B cell (primary cell): ENCODE measurements around the gene PSMB3. TPM values are rescaled to one million over a fixed set of nuclear protein-coding genes. Genes with fewer than 3 reads are reported as not detected.

Experiments used
- ATAC-seq: fragments of 200-7000 bp; cut with Tn5 transposase; one replicate; pipeline ENCODE4 v1.10.0; 2021; ENCODE audit warnings: low read depth, mild to moderate bottlenecking, moderate number of reproducible peaks, moderate library complexity
- CTCF ChIA-PET: fragments of 350-600 bp; sonication (Branson Sonifier 250); formaldehyde crosslinking; loops from one replicate; lab custom pipeline; 2021; ENCODE audit warnings: antibody characterized with exemption, inconsistent platforms; lab: Charles Lee
- POLR2A ChIA-PET: fragments of 350-600 bp; sonication (Branson Sonifier 250); formaldehyde crosslinking; loops from one replicate; lab custom pipeline; 2021; ENCODE audit warnings: antibody characterized with exemption; lab: Charles Lee
- DNase-seq: peaks from one replicate; pipeline ENCODE4 v3.0.0; 2013
- H2AFZ ChIP-seq: 2 replicates; pipeline ENCODE4 v1.6.1; 2012; ENCODE audit warnings: mild to moderate bottlenecking, low read depth, low read length; ENCODE audit not compliant: insufficient read depth, poor library complexity, severe bottlenecking
- H3K27ac ChIP-seq, 2 donors: 1 replicate in 1 of 2; 2 replicates in 1 of 2; pipeline ENCODE4 v1.5.1; 2012 to 2013; ENCODE audit warnings: low read length in 2 of 2, mild to moderate bottlenecking in 2 of 2, moderate library complexity in 1 of 2
- H3K27me3 ChIP-seq, 4 experiments: fragments of 200-600 bp in 1 of 4; sonication (generic) in 1 of 4; replicated peaks in 1 of 4; 1 replicate in 2 of 4; 2 replicates in 2 of 4; pipeline versions ENCODE4 v1.6.1 to v1.7.0; 2013 to 2016; ENCODE audit warnings: low read length in 3 of 4, mild to moderate bottlenecking in 2 of 4, mixed read lengths in 1 of 4, moderate library complexity in 1 of 4; ENCODE audit not compliant: insufficient read depth in 4 of 4, control insufficient read depth in 3 of 4; ENCODE audit errors: control extremely low read depth in 1 of 4
- H3K36me3 ChIP-seq, 2 experiments: replicated peaks in 1 of 2; 1 replicate in 1 of 2; 2 replicates in 1 of 2; pipeline versions ENCODE4 v1.6.1 to v1.7.1; 2013; ENCODE audit warnings: low read length in 1 of 2; ENCODE audit not compliant: insufficient read depth in 2 of 2, control insufficient read depth in 1 of 2; ENCODE audit errors: control extremely low read depth in 1 of 2, extremely low read depth in 1 of 2
- H3K4me1 ChIP-seq, 2 donors: fragments of 200-600 bp in 1 of 2; sonication (generic) in 1 of 2; 1 replicate in 1 of 2; 2 replicates in 1 of 2; pipeline versions ENCODE4 v1.5.1 to v1.6.1; 2013 to 2017; ENCODE audit warnings: low read length in 2 of 2; ENCODE audit not compliant: control insufficient read depth in 2 of 2, insufficient read depth in 2 of 2
- H3K4me2 ChIP-seq: replicated peaks from 2 replicates; pipeline ENCODE3; 2012; ENCODE audit warnings: mild to moderate bottlenecking, low read depth, low read length; ENCODE audit not compliant: poor library complexity, severe bottlenecking
- H3K4me3 ChIP-seq, 5 experiments: fragments of 200-600 bp in 1 of 5; sonication (generic) in 1 of 5; 1 replicate in 3 of 5; 2 replicates in 2 of 5; pipeline versions ENCODE4 v1.5.1 to v1.7.0; 2011 to 2016; ENCODE audit warnings: low read length in 4 of 5, mild to moderate bottlenecking in 4 of 5, low read depth in 2 of 5, control low read depth in 1 of 5, moderate library complexity in 1 of 5; ENCODE audit not compliant: insufficient read depth in 1 of 5; ENCODE audit errors: control extremely low read depth in 1 of 5, extremely low read depth in 1 of 5
- H3K79me2 ChIP-seq: fragments of 200-600 bp; sonication (generic); one replicate; pipeline ENCODE4 v1.6.0; 2016; ENCODE audit warnings: low read length; ENCODE audit not compliant: control insufficient read depth, insufficient read depth
- H3K9ac ChIP-seq: fragments of 200-600 bp; sonication (generic); 2 replicates; pipeline ENCODE4 v1.6.1; 2017; ENCODE audit warnings: mild to moderate bottlenecking, low read length, moderate library complexity
- H3K9me3 ChIP-seq, 3 donors: one replicate each; pipeline versions ENCODE4 v1.6.1 to v1.7.1; 2013; ENCODE audit warnings: low read length in 2 of 3; ENCODE audit not compliant: control insufficient read depth in 2 of 3, insufficient read depth in 1 of 3; ENCODE audit errors: control extremely low read depth in 1 of 3
- H4K20me1 ChIP-seq: 2 replicates; pipeline ENCODE4 v1.6.0; 2012; ENCODE audit warnings: mild to moderate bottlenecking, low read length; ENCODE audit not compliant: insufficient read depth, control insufficient read depth, poor library complexity, severe bottlenecking
- H3K27ac Mint-ChIP-seq: one replicate; pipeline ENCODE4 v1.8.0; 2021; ENCODE audit warnings: mixed read lengths
- H3K27me3 Mint-ChIP-seq: one replicate; pipeline ENCODE4 v1.8.0; 2021; ENCODE audit warnings: mixed read lengths
- H3K4me1 Mint-ChIP-seq: one replicate; pipeline ENCODE4 v1.8.0; 2021; ENCODE audit warnings: mixed read lengths
- H3K4me3 Mint-ChIP-seq: one replicate; pipeline ENCODE4 v1.8.0; 2021; ENCODE audit warnings: mixed read lengths
- H3K9me3 Mint-ChIP-seq: one replicate; pipeline ENCODE4 v1.8.0; 2022; ENCODE audit warnings: mixed read lengths; ENCODE audit not compliant: insufficient read depth
- EZH2 ChIP-seq: IDR thresholded peaks from 2 replicates; pipeline ENCODE4 v1.6.1; 2012; ENCODE audit warnings: borderline replicate concordance, low read depth, mild to moderate bottlenecking, moderate library complexity, low read length; ENCODE audit not compliant: insufficient read depth, poor library complexity, severe bottlenecking
- WGBS: methylation state at CpG from one replicate; pipeline ENCODE4 v1.1.5; 2013; ENCODE audit warnings: missing lambda C conversion rate; ENCODE audit not compliant: insufficient coverage; 5-methylcytosine and 5-hydroxymethylcytosine counted together
- intact Hi-C: fragments of 100-400 bp; cut with micrococcal nuclease; formaldehyde crosslinking; loops from one replicate; pipeline ENCODE4 v1.10.0; 2022
- polyA plus RNA-seq: library from polyadenylated mRNA; depleted of rRNA; stranded (reverse); fragments of >200 nt; gene quantifications from 2 replicates; pipeline ENCODE4 v1.2.3, GENCODE V29; 2012
- total RNA-seq, 2 donors: library from RNA; stranded (reverse); fragments of 120-200 nt in 1 of 2; gene quantifications; 1 replicate in 1 of 2; 2 replicates in 1 of 2; pipeline versions ENCODE4 v1.2.3 to v1.2.4, GENCODE V29; 2013 to 2022
- TF ChIP-seq, protein P1 (sequence below): fragments of 200-600 bp; IDR thresholded peaks from one replicate; pipeline ENCODE4 v1.8.0; 2022; ENCODE audit warnings: antibody characterized with exemption, mild to moderate bottlenecking

Gene PSMB3
- total and polyA plus RNA-seq, 2 donors (not counting 1 experiment from before 2014, with no cell fraction given): 109 to 184 TPM

DNA sequence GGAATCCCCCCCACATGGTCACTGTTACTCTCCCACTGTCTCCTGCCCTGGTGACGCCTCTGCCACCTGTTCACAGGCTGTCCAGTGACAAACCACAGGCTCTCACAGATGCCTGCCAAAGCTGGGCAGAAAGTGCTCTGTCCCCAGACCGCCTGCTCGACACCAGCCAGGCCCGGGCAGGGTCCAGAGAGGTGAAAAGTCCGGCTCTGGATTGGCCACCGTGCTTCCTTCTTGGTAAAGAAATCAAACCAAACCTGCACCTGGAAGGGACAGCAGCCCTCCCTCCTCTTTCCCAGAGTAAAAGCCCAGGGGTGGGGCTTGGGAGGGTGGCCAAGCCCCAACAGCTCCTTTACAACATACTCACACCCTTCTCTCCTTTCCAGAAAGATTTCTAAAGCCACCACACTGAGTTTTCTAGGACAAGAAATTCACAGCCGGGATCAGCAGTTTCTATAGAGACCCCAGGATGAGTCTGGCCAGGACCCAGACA lies 10.6 kb upstream of the PSMB3 start:
- intact Hi-C loops: no loop called here
- peaks cover 18% of the 10 kb centered on the region for H3K27me3 Mint-ChIP-seq
- H2AFZ ChIP-seq: no peak overlapping the region
- peaks cover 0 to 18% (median 0%) of the 10 kb centered on the region in 4 experiments for H3K27me3 ChIP-seq
- CTCF ChIA-PET: no interaction called here
- DNase-seq (no peak), ATAC-seq (no peak)
- no peak overlapping the region for H3K4me3 ChIP-seq
- WGBS: 86% methylated on average over 7 of the region's 7 CpGs
- H3K4me3 Mint-ChIP-seq: no peak overlapping the region
- no peak overlapping the region for H3K27ac Mint-ChIP-seq
- peaks cover 4% of the 10 kb centered on the region for H3K79me2 ChIP-seq
- H3K4me1 Mint-ChIP-seq: peaks cover 15% of the 10 kb centered on the region
- H3K9ac ChIP-seq: no peak overlapping the region
- H3K36me3 ChIP-seq: no peaks in the 10 kb centered on the region
- no peak overlapping the region for H3K4me2 ChIP-seq
- H3K9me3 Mint-ChIP-seq: no peaks in the 10 kb centered on the region
- H3K4me1 ChIP-seq: peaks cover 15 to 17% of the 10 kb centered on the region in 2 donors
- H3K27ac ChIP-seq: no peak overlapping the region
- H3K9me3 ChIP-seq: no peaks in the 10 kb centered on the region
- H4K20me1 ChIP-seq: no peaks in the 10 kb centered on the region
- TF ChIP-seq, protein P1, sequence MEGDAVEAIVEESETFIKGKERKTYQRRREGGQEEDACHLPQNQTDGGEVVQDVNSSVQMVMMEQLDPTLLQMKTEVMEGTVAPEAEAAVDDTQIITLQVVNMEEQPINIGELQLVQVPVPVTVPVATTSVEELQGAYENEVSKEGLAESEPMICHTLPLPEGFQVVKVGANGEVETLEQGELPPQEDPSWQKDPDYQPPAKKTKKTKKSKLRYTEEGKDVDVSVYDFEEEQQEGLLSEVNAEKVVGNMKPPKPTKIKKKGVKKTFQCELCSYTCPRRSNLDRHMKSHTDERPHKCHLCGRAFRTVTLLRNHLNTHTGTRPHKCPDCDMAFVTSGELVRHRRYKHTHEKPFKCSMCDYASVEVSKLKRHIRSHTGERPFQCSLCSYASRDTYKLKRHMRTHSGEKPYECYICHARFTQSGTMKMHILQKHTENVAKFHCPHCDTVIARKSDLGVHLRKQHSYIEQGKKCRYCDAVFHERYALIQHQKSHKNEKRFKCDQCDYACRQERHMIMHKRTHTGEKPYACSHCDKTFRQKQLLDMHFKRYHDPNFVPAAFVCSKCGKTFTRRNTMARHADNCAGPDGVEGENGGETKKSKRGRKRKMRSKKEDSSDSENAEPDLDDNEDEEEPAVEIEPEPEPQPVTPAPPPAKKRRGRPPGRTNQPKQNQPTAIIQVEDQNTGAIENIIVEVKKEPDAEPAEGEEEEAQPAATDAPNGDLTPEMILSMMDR: no peak
- POLR2A ChIA-PET: no interaction called here

DNA sequence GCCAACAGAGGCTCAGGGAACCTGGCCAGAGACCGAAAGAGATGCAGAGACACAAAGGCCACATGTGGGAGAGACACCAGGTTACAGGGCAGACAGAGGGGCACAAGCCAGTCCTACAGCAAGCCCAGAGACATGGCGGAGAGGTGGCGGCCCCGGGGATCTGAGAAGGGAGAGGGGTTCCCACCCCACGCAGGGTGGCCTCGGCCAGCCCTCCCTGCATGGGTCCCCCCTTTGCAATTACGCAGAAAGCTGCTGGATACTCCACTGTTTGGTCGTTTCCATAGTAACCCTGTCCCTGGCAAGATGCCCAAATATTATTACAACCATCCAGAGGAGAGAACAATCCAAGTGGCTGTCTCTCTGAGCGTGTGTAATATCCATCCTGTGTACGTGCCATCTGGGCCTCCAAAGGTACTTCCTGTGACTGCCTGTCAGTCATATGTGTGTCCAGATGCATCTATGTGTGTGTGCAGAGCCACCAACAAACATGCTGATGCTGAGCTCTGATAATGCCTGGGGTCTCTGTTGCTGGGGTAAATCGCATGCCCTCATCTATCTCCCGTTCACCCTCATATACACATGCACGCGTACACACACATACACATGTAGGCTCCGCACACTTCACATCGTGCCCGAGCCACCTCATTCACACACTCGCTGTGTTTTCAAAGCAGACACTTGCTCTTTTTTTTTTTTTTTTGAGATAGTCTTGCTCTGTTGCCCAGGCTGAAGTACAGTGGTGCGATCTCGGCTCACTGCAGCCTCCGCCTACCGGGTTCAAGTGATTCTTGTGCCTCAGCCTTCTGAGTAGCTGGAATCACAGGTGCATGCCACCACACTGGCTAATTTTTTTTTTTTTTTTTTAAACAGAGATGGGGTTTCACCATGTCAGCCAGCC lies 9.9 kb upstream of the PSMB3 start:
- Mint-ChIP-seq H3K4me3 (no peak overlapping the region), H3K27me3 (peaks cover 18% of the 10 kb centered on the region), H3K4me1 (peaks cover 17% of the 10 kb centered on the region), H3K9me3 (no peaks in the 10 kb centered on the region), H3K27ac (no peak overlapping the region)
- Histone ChIP-seq H3K27me3 (peaks cover 0 to 23% (median under 1%) of the 10 kb centered on the region in 4 experiments), H3K36me3 (no peaks in the 10 kb centered on the region), H3K4me3 (no peak overlapping the region), H3K27ac (no peak overlapping the region), H3K79me2 (peaks cover 4% of the 10 kb centered on the region), H3K4me2 (no peak overlapping the region), H2AFZ (no peak overlapping the region), H3K9me3 (no peaks in the 10 kb centered on the region), H3K4me1 (peaks cover 22 to 24% of the 10 kb centered on the region in 2 donors), H4K20me1 (no peaks in the 10 kb centered on the region), H3K9ac (no peak overlapping the region)
- ChIA-PET CTCF (no interaction called here), POLR2A (interaction anchor here (0.7 kb wide), 1 partner anchor 183 kb away, joined by 3 read pairs; no protein-coding TSS in a partner anchor)
- 91% methylated on average over 14 of the region's 22 CpGs for WGBS
- intact Hi-C loops: no loop called here
- no peak for ATAC-seq
- TF ChIP-seq, protein P1: no peak
- no peak for TF ChIP-seq EZH2
- DNase-seq: no peak
